ENCODE data around the gene ECT2. TPM values are rescaled to one million over a fixed set of nuclear protein-coding genes. Genes with fewer than 3 reads are reported as not detected.

The ECT2 gene
- total RNA-seq, 4 donors from 2014 or later, result 3.7 to 6.8 (median 5.8) TPM

- WGBS, 2 donors (ENCODE audit: low coverage in 1 of 2), result 72 to 76% methylated on average over 4 of the region's 4 CpGs
- Histone ChIP-seq H3K9me3 (no peaks in the 10 kb centered on the region), H3K36me3 (no peaks in the 10 kb centered on the region), H3K4me1 (no peaks in the 10 kb centered on the region), H3K4me3 (no peak overlapping the region), H3K27ac (no peak overlapping the region), H3K27me3 (no peaks in the 10 kb centered on the region)
- TF ChIP-seq POLR2AphosphoS5 (IDR thresholded peaks at IDR 0.05) (no peak), POLR2A (IDR thresholded peaks at IDR 0.05) (no peak), CTCF (IDR thresholded peaks at IDR 0.05) (no peak), EP300 (IDR thresholded peaks at IDR 0.05) (no peak)
- ATAC-seq, result no peak
These were observed 89.9 kb downstream of the ECT2 start for GRCh38 chr3:172840463-172840862.

GRCh38 chr3:172840913-172841312, 90.4 kb downstream of the ECT2 start:
- H3K36me3 ChIP-seq, result no peaks in the 10 kb centered on the region
- no peaks in the 10 kb centered on the region for H3K27me3 ChIP-seq
- no peak overlapping the region for H3K27ac ChIP-seq
- 58 to 69% methylated on average over 3 to 4 of the region's 4 CpGs for WGBS, 2 donors (ENCODE audit: low coverage in 1 of 2)
- ATAC-seq, result no peak
- H3K4me1 ChIP-seq, result no peaks in the 10 kb centered on the region
- H3K4me3 ChIP-seq, result no peak overlapping the region
- H3K9me3 ChIP-seq, result no peaks in the 10 kb centered on the region
- TF ChIP-seq POLR2A (IDR thresholded peaks at IDR 0.05) (no peak), POLR2AphosphoS5 (IDR thresholded peaks at IDR 0.05) (no peak), CTCF (IDR thresholded peaks at IDR 0.05) (no peak), EP300 (IDR thresholded peaks at IDR 0.05) (no peak)

GRCh38 chr3:172844428-172844827, 93.9 kb downstream of the ECT2 start:
- Histone ChIP-seq H3K4me3 (no peak overlapping the region), H3K4me1 (no peaks in the 10 kb centered on the region), H3K9me3 (no peaks in the 10 kb centered on the region), H3K27ac (no peak overlapping the region), H3K36me3 (no peaks in the 10 kb centered on the region), H3K27me3 (no peaks in the 10 kb centered on the region)
- 69% methylated on average over 3 to 4 of the region's 4 CpGs for WGBS, 2 donors (ENCODE audit: low coverage in 1 of 2)
- ATAC-seq, result no peak
- TF ChIP-seq CTCF (IDR thresholded peaks at IDR 0.05) (no peak), POLR2AphosphoS5 (IDR thresholded peaks at IDR 0.05) (no peak), POLR2A (IDR thresholded peaks at IDR 0.05) (no peak), EP300 (IDR thresholded peaks at IDR 0.05) (no peak)

GRCh38 chr3:172846103-172846561, 95.6 kb downstream of the ECT2 start:
- no peaks in the 10 kb centered on the region for H3K36me3 ChIP-seq
- no peak overlapping the region for H3K4me3 ChIP-seq
- no peak for TF ChIP-seq POLR2AphosphoS5 (IDR thresholded peaks at IDR 0.05)
- TF ChIP-seq POLR2A (IDR thresholded peaks at IDR 0.05), result no peak
- no peak for TF ChIP-seq EP300 (IDR thresholded peaks at IDR 0.05)
- TF ChIP-seq CTCF (IDR thresholded peaks at IDR 0.05), result no peak

GRCh38 chr3:172846706-172847105, 96.2 kb downstream of the ECT2 start:
- Histone ChIP-seq H3K4me3 (no peak overlapping the region), H3K9me3 (no peaks in the 10 kb centered on the region), H3K36me3 (no peaks in the 10 kb centered on the region), H3K4me1 (no peaks in the 10 kb centered on the region), H3K27me3 (no peaks in the 10 kb centered on the region), H3K27ac (no peak overlapping the region)
- 79 to 81% methylated on average over 2 of the region's 2 CpGs for WGBS, 2 donors (ENCODE audit: low coverage in 1 of 2)
- no peak for ATAC-seq
- TF ChIP-seq POLR2A (IDR thresholded peaks at IDR 0.05) (no peak), CTCF (IDR thresholded peaks at IDR 0.05) (no peak), EP300 (IDR thresholded peaks at IDR 0.05) (no peak), POLR2AphosphoS5 (IDR thresholded peaks at IDR 0.05) (no peak)

More at GRCh38 chr3:172846103-172846561, 95.6 kb downstream of the ECT2 start:
- 54% methylated on average over 4 of the region's 4 CpGs; no CpG with 5 or more reads in 1 of the 2 donors for WGBS, 2 donors (ENCODE audit: low coverage in 1 of 2)
- no peak overlapping the region for H3K27ac ChIP-seq
- H3K27me3 ChIP-seq, result no peaks in the 10 kb centered on the region
- no peaks in the 10 kb centered on the region for H3K9me3 ChIP-seq
- no peaks in the 10 kb centered on the region for H3K4me1 ChIP-seq
- no peak for ATAC-seq
